Smooth muscle cell (in vitro differentiated cells): ENCODE results near the gene MRPL40. TPM values are rescaled to one million over a fixed set of nuclear protein-coding genes. Genes with fewer than 3 reads are reported as not detected.

Experiments
- DNase-seq: peaks from one replicate; lab custom pipeline; 2025; ENCODE audit not compliant: unreplicated experiment; lab: John Stamatoyannopoulos, UW
- H2AFZ ChIP-seq: fragments of 200-600 bp; sonication (generic); 2 replicates; pipeline ENCODE4 v1.6.0; 2016; ENCODE audit warnings: antibody characterized with exemption, low read depth, mild to moderate bottlenecking
- H3F3A ChIP-seq: fragments of 200-600 bp; sonication (generic); 2 replicates; pipeline ENCODE4 v1.6.0; 2017; ENCODE audit warnings: antibody characterized with exemption, low read depth
- H3K27ac ChIP-seq: fragments of 200-600 bp; sonication (generic); 2 replicates; pipeline ENCODE4 v1.5.1; 2016; ENCODE audit warnings: low read depth, mild to moderate bottlenecking
- H3K27me3 ChIP-seq: fragments of 200-600 bp; sonication (generic); 2 replicates; pipeline ENCODE4 v1.6.1; 2016; ENCODE audit warnings: low read depth, mild to moderate bottlenecking
- H3K36me3 ChIP-seq: fragments of 200-600 bp; sonication (generic); 2 replicates; pipeline ENCODE4 v1.5.1; 2016; ENCODE audit warnings: low read depth
- H3K4me1 ChIP-seq: fragments of 200-600 bp; sonication (generic); 2 replicates; pipeline ENCODE4 v1.5.1; 2016; ENCODE audit warnings: low read depth
- H3K4me2 ChIP-seq: fragments of 200-600 bp; sonication (generic); 2 replicates; pipeline ENCODE4 v1.6.0; 2016; ENCODE audit warnings: mild to moderate bottlenecking
- H3K4me3 ChIP-seq: fragments of 200-600 bp; sonication (generic); 2 replicates; pipeline ENCODE4 v1.5.1; 2016; ENCODE audit warnings: mild to moderate bottlenecking
- H3K79me2 ChIP-seq: fragments of 200-600 bp; sonication (generic); 2 replicates; pipeline ENCODE4 v1.6.0; 2016; ENCODE audit warnings: low read depth, mild to moderate bottlenecking
- H3K9ac ChIP-seq: fragments of 200-600 bp; sonication (generic); 2 replicates; pipeline ENCODE4 v1.6.0; 2016; ENCODE audit warnings: low read depth
- H3K9me3 ChIP-seq: fragments of 200-600 bp; sonication (generic); replicated peaks from 2 replicates; pipeline ENCODE4 v1.5.1; 2016; ENCODE audit warnings: low read depth
- H4K20me1 ChIP-seq: fragments of 200-600 bp; sonication (generic); 2 replicates; pipeline ENCODE4 v1.6.0; 2016; ENCODE audit warnings: low read depth
- CTCF ChIP-seq: fragments of 200-600 bp; sonication (generic); IDR thresholded peaks from 2 replicates; pipeline ENCODE4 v1.5.1; 2017; ENCODE audit warnings: borderline replicate concordance, mild to moderate bottlenecking, antibody characterized with exemption; ENCODE audit not compliant: insufficient read depth, poor library complexity, severe bottlenecking
- WGBS: methylation state at CpG from one replicate; pipeline ENCODE4 v1.1.7; 2016; ENCODE audit warnings: low lambda C conversion rate; 5-methylcytosine and 5-hydroxymethylcytosine counted together
- polyA plus RNA-seq: library from polyadenylated mRNA; unstranded; fragments of >200 nt; fragmentation: Nextera tagmentation; extraction: Ambion mirVana; gene quantifications from 2 replicates; pipeline ENCODE4 v1.2.1, GENCODE V29; 2016
- total RNA-seq: library from RNA; depleted of rRNA; stranded (reverse); fragments of >200 nt; gene quantifications from 2 replicates; pipeline ENCODE4 v1.2.3, GENCODE V29; 2014

Gene MRPL40
- total and polyA plus RNA-seq, 2 experiments from 2014 or later, result 30.4 to 54.8 TPM

- Histone ChIP-seq H3K4me1 (peaks cover 18% of the 10 kb centered on the region), H3F3A (no peaks in the 10 kb centered on the region), H3K27ac (peak overlapping the region; percentile 100), H3K9me3 (no peaks in the 10 kb centered on the region), H2AFZ (no peak overlapping the region), H3K4me2 (peak overlapping the region; percentile 87), H3K4me3 (peak overlapping the region; percentile 91), H3K36me3 (no peaks in the 10 kb centered on the region), H3K27me3 (no peaks in the 10 kb centered on the region), H4K20me1 (peaks cover 43% of the 10 kb centered on the region), H3K9ac (peak overlapping the region; percentile 100), H3K79me2 (peaks cover 49% of the 10 kb centered on the region)
- DNase-seq, result no peak
- WGBS, result 6% methylated on average over 30 of the region's 31 CpGs
- no peak for TF ChIP-seq CTCF
Measured at GRCh38 chr22:19478045-19478900, 45.9 kb downstream of the MRPL40 start.

- no peaks in the 10 kb centered on the region for H3F3A ChIP-seq
- H4K20me1 ChIP-seq, result peaks cover 37% of the 10 kb centered on the region
- H3K79me2 ChIP-seq, result peaks cover 49% of the 10 kb centered on the region
- H2AFZ ChIP-seq, result peak within 1 kb of the TSS; percentile 97
- peak within 1 kb of the TSS; percentile 87 for H3K4me2 ChIP-seq
- H3K27ac ChIP-seq, result peak within 1 kb of the TSS; percentile 100
- peaks cover 18% of the 10 kb centered on the region for H3K4me1 ChIP-seq
- WGBS, result under 1% methylated on average over 29 of the region's 42 CpGs
- H3K9ac ChIP-seq, result peak within 1 kb of the TSS; percentile 100
- H3K9me3 ChIP-seq, result no peaks in the 10 kb centered on the region
- no peaks in the 10 kb centered on the region for H3K27me3 ChIP-seq
- peak; percentile 54 for DNase-seq
- no peak for TF ChIP-seq CTCF
- H3K4me3 ChIP-seq, result peak within 1 kb of the TSS; percentile 91
- no peaks in the 10 kb centered on the region for H3K36me3 ChIP-seq
Measured at GRCh38 chr22:19478901-19479354, 46.6 kb downstream of the MRPL40 start, which contains the start of gene UFD1. TSS of gene UFD1 (minus strand) at chr22:19479193. CDS start at chr22:19479085, 108 bp downstream.

GRCh38 chr22:19479355-19480172, 47.2 kb downstream of the MRPL40 start, which contains the start of gene CDC45:
TSS of gene CDC45 (plus strand) at chr22:19479920. CDS start at chr22:19479969, 49 bp downstream.
- peaks cover 35% of the 10 kb centered on the region for H4K20me1 ChIP-seq
- H3K79me2 ChIP-seq, result peaks cover 47% of the 10 kb centered on the region
- H3K4me1 ChIP-seq, result peaks cover 18% of the 10 kb centered on the region
- H3K4me2 ChIP-seq, result peak within 1 kb of the TSS; percentile 87
- peak within 1 kb of the TSS; percentile 97 for H2AFZ ChIP-seq
- no peak for TF ChIP-seq CTCF
- peak within 1 kb of the TSS; percentile 100 for H3K27ac ChIP-seq
- H3K27me3 ChIP-seq, result no peaks in the 10 kb centered on the region
- H3K4me3 ChIP-seq, result peak within 1 kb of the TSS; percentile 91
- H3F3A ChIP-seq, result no peaks in the 10 kb centered on the region
- no peaks in the 10 kb centered on the region for H3K36me3 ChIP-seq
- H3K9ac ChIP-seq, result peak within 1 kb of the TSS; percentile 100
- under 1% methylated on average over 41 of the region's 50 CpGs for WGBS
- H3K9me3 ChIP-seq, result no peaks in the 10 kb centered on the region
- peak; percentile 75 for DNase-seq
